Measurements from ENCODE around the gene PHF21A.

GRCh38 chr11:46038529-46038928 lies 82.7 kb downstream of the PHF21A start:
- TF ChIP-seq EZH2 (IDR thresholded peaks at IDR 0.05; ENCODE audit: borderline replicate concordance, low read length) (no peak), CTCF (conservative IDR thresholded peaks at IDR 0.05 in 1 of 2, IDR thresholded peaks at IDR 0.05 in 1 of 2; ENCODE audit: extremely low read depth in 1 of 2, insufficient read depth in 1 of 2, low read depth in 1 of 2, low read length in 2 of 2) (no peak)

All from mammary epithelial cell (primary cell).